ENCODE results near the gene DST. TPM values are rescaled to one million over a fixed set of nuclear protein-coding genes. Genes with fewer than 3 reads are reported as not detected.

The DST gene
- total and polyA plus RNA-seq, 2 donors (not counting 1 experiment from before 2014, with no cell fraction given) = 1.5 to 1.9 TPM

GRCh38 chr6:56525974-56526789 lies 116.5 kb downstream of the DST start:
- no peaks in the 10 kb centered on the region for H3K27me3 ChIP-seq (replicated peaks in 1 of 4; ENCODE audit: control extremely low read depth in 1 of 4, control insufficient read depth in 3 of 4, insufficient read depth in 4 of 4, low read length in 3 of 4)
- Mint-ChIP-seq H3K9me3 (ENCODE audit: insufficient read depth) (no peaks in the 10 kb centered on the region), H3K27me3 (no peaks in the 10 kb centered on the region), H3K4me1 (no peaks in the 10 kb centered on the region), H3K27ac (no peak overlapping the region), H3K4me3 (no peak overlapping the region)
- H3K36me3 ChIP-seq (replicated peaks in 1 of 2; ENCODE audit: control extremely low read depth in 1 of 2, control insufficient read depth in 1 of 2, extremely low read depth in 1 of 2, insufficient read depth in 2 of 2, low read length in 1 of 2) = no peaks in the 10 kb centered on the region
- no peak overlapping the region for H3K4me2 ChIP-seq (replicated peaks; ENCODE audit: low read depth, low read length, poor library complexity, severe bottlenecking)
- WGBS (ENCODE audit: insufficient coverage) = 92% methylated on average over 8 of the region's 11 CpGs
- H3K27ac ChIP-seq (ENCODE audit: low read length in 2 of 2) = no peak overlapping the region
- intact Hi-C loops (cut with micrococcal nuclease) = no loop called here
- no peaks in the 10 kb centered on the region for H3K79me2 ChIP-seq (ENCODE audit: control insufficient read depth, insufficient read depth, low read length)
- ChIA-PET POLR2A (no interaction called here), CTCF (no interaction called here)
- H3K4me3 ChIP-seq (ENCODE audit: control extremely low read depth in 1 of 5, extremely low read depth in 1 of 5, insufficient read depth in 1 of 5, low read depth in 2 of 5, low read length in 4 of 5) = no peak overlapping the region
- H3K9ac ChIP-seq (ENCODE audit: low read length) = no peak overlapping the region
- TF ChIP-seq EZH2 (IDR thresholded peaks at IDR 0.05; ENCODE audit: borderline replicate concordance, insufficient read depth, low read depth, low read length, poor library complexity, severe bottlenecking) = no peak
- no peak for TF ChIP-seq CTCF (IDR thresholded peaks at IDR 0.05)
- no peak for ATAC-seq (ENCODE audit: low read depth)
- no peaks in the 10 kb centered on the region for H3K9me3 ChIP-seq (ENCODE audit: control extremely low read depth in 1 of 3, control insufficient read depth in 2 of 3, insufficient read depth in 1 of 3, low read length in 2 of 3)
- DNase-seq = no peak
- no peaks in the 10 kb centered on the region for H4K20me1 ChIP-seq (ENCODE audit: control insufficient read depth, insufficient read depth, low read length, poor library complexity, severe bottlenecking)
- no peaks in the 10 kb centered on the region for H3K4me1 ChIP-seq (ENCODE audit: control insufficient read depth in 2 of 2, insufficient read depth in 2 of 2, low read length in 2 of 2)
- H2AFZ ChIP-seq (ENCODE audit: insufficient read depth, low read depth, low read length, poor library complexity, severe bottlenecking) = no peak overlapping the region

- H3K27ac Mint-ChIP-seq = no peak overlapping the region
- Histone ChIP-seq H3K27me3 (replicated peaks in 1 of 4; ENCODE audit: control extremely low read depth in 1 of 4, control insufficient read depth in 3 of 4, insufficient read depth in 4 of 4, low read length in 3 of 4) (no peaks in the 10 kb centered on the region), H2AFZ (ENCODE audit: insufficient read depth, low read depth, low read length, poor library complexity, severe bottlenecking) (no peak overlapping the region), H3K4me1 (ENCODE audit: control insufficient read depth in 2 of 2, insufficient read depth in 2 of 2, low read length in 2 of 2) (no peaks in the 10 kb centered on the region), H4K20me1 (ENCODE audit: control insufficient read depth, insufficient read depth, low read length, poor library complexity, severe bottlenecking) (no peaks in the 10 kb centered on the region), H3K4me3 (ENCODE audit: control extremely low read depth in 1 of 5, extremely low read depth in 1 of 5, insufficient read depth in 1 of 5, low read depth in 2 of 5, low read length in 4 of 5) (no peak overlapping the region), H3K36me3 (replicated peaks in 1 of 2; ENCODE audit: control extremely low read depth in 1 of 2, control insufficient read depth in 1 of 2, extremely low read depth in 1 of 2, insufficient read depth in 2 of 2, low read length in 1 of 2) (no peaks in the 10 kb centered on the region), H3K4me2 (replicated peaks; ENCODE audit: low read depth, low read length, poor library complexity, severe bottlenecking) (no peak overlapping the region), H3K27ac (ENCODE audit: low read length in 2 of 2) (no peak overlapping the region), H3K79me2 (ENCODE audit: control insufficient read depth, insufficient read depth, low read length) (no peaks in the 10 kb centered on the region), H3K9me3 (ENCODE audit: control extremely low read depth in 1 of 3, control insufficient read depth in 2 of 3, insufficient read depth in 1 of 3, low read length in 2 of 3) (no peaks in the 10 kb centered on the region), H3K9ac (ENCODE audit: low read length) (no peak overlapping the region)
- DNase-seq (no peak), ATAC-seq (ENCODE audit: low read depth) (no peak)
- intact Hi-C loops (cut with micrococcal nuclease) = no loop called here
- POLR2A ChIA-PET = no interaction called here
- H3K27me3 Mint-ChIP-seq = no peaks in the 10 kb centered on the region
- 77% methylated on average over 3 of the region's 4 CpGs for WGBS (ENCODE audit: insufficient coverage)
- no peaks in the 10 kb centered on the region for H3K4me1 Mint-ChIP-seq
- H3K9me3 Mint-ChIP-seq (ENCODE audit: insufficient read depth) = no peaks in the 10 kb centered on the region
- TF ChIP-seq CTCF (IDR thresholded peaks at IDR 0.05) (no peak), EZH2 (IDR thresholded peaks at IDR 0.05; ENCODE audit: borderline replicate concordance, insufficient read depth, low read depth, low read length, poor library complexity, severe bottlenecking) (no peak)
- no peak overlapping the region for H3K4me3 Mint-ChIP-seq
- CTCF ChIA-PET = no interaction called here
Observed at GRCh38 chr6:56524891-56525703, 117.6 kb downstream of the DST start.

All from B cell (primary cell).